Measurements from ENCODE around the gene KCNG2. TPM values are rescaled to one million over a fixed set of nuclear protein-coding genes. Genes with fewer than 3 reads are reported as not detected.

The KCNG2 gene
- total and polyA plus RNA-seq, 2 experiments from 2014 or later: 0.13 to 0.52 TPM

DNA sequence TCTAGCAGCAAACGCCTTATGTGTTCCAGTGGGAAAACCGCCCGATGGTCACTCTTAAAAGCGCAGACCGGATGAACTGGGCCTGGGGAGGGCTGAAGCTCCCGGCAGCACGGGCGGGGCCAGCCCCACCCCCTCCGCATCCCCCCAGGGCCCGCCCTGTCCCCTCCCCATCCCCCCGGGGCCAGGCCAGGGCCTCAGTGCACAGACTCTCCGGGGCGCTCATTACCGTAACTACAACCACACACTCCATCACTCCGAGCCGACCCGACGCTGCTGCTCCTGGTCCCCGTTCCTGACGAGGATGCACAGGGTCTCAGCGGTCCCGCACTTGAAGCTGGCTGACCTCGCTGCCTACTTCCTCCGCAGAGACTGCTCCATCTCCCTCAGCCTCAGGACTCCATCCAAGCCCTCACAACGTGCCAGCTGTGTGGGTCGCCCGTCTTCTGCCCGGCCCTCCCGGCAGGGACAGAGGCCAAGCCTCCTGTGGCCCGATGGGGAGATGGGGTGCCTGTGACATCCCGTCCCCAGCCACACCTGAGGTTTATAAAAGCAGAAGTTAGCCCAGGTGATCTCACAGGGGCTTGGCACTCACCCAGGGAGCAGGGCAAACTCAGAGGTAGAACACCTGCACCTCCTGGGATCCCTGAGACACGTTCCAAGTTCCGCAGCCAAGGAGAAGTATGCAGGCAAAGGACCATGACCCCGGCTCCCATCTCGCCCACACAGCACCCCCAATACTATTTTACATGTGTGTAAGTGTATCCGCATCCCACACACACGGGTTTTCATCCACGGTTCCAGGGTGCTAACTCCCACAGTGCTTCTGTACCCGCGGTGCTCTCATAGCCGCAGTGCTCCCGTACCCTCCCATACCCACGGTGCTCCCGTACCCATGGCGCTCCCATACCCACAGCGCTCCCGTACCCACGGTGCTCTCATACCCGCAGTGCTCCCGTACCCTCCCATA lies 117.7 kb downstream of the KCNG2 start:
- no peak overlapping the region for H3K27ac Mint-ChIP-seq
- peaks cover 3% of the 10 kb centered on the region; the same call in 2 of the 3 replicates for H3K36me3 Mint-ChIP-seq (ENCODE audit: low read depth)
- peaks cover 17% of the 10 kb centered on the region for H3K4me1 Mint-ChIP-seq
- no peak overlapping the region for H2AFZ ChIP-seq
- no peak overlapping the region for H3K4me3 ChIP-seq
- TF ChIP-seq NANOG (IDR thresholded peaks at IDR 0.05; ENCODE audit: borderline replicate concordance) (no peak), CREB1 (CRISPR knock-in tag; IDR thresholded peaks at IDR 0.05; ENCODE audit: low read depth) (no peak), EZH2phosphoT487 (IDR thresholded peaks at IDR 0.05; ENCODE audit: unreplicated experiment) (no peak), STAT1 (IDR thresholded peaks at IDR 0.05; ENCODE audit: unreplicated experiment) (no peak), EZH2 (IDR thresholded peaks at IDR 0.05; ENCODE audit: low read depth, unreplicated experiment) (no peak), ZNF331 (CRISPR knock-in tag; IDR thresholded peaks at IDR 0.05; ENCODE audit: low read depth) (no peak), POLR2AphosphoS5 (IDR thresholded peaks at IDR 0.05; ENCODE audit: low read depth) (no peak), ZNF114 (CRISPR knock-in tag; IDR thresholded peaks at IDR 0.05) (no peak), JUNB (IDR thresholded peaks at IDR 0.05; ENCODE audit: unreplicated experiment) (no peak)
- TF ChIP-seq, protein P1, sequence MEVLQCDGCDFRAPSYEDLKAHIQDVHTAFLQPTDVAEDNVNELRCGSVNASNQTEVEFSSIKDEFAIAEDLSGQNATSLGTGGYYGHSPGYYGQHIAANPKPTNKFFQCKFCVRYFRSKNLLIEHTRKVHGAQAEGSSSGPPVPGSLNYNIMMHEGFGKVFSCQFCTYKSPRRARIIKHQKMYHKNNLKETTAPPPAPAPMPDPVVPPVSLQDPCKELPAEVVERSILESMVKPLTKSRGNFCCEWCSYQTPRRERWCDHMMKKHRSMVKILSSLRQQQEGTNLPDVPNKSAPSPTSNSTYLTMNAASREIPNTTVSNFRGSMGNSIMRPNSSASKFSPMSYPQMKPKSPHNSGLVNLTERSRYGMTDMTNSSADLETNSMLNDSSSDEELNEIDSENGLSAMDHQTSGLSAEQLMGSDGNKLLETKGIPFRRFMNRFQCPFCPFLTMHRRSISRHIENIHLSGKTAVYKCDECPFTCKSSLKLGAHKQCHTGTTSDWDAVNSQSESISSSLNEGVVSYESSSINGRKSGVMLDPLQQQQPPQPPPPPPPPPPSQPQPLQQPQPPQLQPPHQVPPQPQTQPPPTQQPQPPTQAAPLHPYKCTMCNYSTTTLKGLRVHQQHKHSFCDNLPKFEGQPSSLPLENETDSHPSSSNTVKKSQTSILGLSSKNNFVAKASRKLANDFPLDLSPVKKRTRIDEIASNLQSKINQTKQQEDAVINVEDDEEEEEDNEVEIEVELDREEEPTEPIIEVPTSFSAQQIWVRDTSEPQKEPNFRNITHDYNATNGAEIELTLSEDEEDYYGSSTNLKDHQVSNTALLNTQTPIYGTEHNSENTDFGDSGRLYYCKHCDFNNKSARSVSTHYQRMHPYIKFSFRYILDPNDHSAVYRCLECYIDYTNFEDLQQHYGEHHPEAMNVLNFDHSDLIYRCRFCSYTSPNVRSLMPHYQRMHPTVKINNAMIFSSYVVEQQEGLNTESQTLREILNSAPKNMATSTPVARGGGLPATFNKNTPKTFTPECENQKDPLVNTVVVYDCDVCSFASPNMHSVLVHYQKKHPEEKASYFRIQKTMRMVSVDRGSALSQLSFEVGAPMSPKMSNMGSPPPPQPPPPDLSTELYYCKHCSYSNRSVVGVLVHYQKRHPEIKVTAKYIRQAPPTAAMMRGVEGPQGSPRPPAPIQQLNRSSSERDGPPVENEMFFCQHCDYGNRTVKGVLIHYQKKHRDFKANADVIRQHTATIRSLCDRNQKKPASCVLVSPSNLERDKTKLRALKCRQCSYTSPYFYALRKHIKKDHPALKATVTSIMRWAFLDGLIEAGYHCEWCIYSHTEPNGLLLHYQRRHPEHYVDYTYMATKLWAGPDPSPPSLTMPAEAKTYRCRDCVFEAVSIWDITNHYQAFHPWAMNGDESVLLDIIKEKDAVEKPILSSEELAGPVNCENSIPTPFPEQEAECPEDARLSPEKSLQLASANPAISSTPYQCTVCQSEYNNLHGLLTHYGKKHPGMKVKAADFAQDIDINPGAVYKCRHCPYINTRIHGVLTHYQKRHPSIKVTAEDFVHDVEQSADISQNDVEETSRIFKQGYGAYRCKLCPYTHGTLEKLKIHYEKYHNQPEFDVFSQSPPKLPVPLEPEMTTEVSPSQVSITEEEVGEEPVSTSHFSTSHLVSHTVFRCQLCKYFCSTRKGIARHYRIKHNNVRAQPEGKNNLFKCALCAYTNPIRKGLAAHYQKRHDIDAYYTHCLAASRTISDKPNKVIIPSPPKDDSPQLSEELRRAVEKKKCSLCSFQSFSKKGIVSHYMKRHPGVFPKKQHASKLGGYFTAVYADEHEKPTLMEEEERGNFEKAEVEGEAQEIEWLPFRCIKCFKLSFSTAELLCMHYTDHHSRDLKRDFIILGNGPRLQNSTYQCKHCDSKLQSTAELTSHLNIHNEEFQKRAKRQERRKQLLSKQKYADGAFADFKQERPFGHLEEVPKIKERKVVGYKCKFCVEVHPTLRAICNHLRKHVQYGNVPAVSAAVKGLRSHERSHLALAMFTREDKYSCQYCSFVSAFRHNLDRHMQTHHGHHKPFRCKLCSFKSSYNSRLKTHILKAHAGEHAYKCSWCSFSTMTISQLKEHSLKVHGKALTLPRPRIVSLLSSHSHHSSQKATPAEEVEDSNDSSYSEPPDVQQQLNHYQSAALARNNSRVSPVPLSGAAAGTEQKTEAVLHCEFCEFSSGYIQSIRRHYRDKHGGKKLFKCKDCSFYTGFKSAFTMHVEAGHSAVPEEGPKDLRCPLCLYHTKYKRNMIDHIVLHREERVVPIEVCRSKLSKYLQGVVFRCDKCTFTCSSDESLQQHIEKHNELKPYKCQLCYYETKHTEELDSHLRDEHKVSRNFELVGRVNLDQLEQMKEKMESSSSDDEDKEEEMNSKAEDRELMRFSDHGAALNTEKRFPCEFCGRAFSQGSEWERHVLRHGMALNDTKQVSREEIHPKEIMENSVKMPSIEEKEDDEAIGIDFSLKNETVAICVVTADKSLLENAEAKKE (CRISPR knock-in tag; IDR thresholded peaks at IDR 0.05): no peak
- TF ChIP-seq, protein P2, sequence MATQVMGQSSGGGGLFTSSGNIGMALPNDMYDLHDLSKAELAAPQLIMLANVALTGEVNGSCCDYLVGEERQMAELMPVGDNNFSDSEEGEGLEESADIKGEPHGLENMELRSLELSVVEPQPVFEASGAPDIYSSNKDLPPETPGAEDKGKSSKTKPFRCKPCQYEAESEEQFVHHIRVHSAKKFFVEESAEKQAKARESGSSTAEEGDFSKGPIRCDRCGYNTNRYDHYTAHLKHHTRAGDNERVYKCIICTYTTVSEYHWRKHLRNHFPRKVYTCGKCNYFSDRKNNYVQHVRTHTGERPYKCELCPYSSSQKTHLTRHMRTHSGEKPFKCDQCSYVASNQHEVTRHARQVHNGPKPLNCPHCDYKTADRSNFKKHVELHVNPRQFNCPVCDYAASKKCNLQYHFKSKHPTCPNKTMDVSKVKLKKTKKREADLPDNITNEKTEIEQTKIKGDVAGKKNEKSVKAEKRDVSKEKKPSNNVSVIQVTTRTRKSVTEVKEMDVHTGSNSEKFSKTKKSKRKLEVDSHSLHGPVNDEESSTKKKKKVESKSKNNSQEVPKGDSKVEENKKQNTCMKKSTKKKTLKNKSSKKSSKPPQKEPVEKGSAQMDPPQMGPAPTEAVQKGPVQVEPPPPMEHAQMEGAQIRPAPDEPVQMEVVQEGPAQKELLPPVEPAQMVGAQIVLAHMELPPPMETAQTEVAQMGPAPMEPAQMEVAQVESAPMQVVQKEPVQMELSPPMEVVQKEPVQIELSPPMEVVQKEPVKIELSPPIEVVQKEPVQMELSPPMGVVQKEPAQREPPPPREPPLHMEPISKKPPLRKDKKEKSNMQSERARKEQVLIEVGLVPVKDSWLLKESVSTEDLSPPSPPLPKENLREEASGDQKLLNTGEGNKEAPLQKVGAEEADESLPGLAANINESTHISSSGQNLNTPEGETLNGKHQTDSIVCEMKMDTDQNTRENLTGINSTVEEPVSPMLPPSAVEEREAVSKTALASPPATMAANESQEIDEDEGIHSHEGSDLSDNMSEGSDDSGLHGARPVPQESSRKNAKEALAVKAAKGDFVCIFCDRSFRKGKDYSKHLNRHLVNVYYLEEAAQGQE (IDR thresholded peaks at IDR 0.05; ENCODE audit: unreplicated experiment): no peak
- TF ChIP-seq, protein P3, sequence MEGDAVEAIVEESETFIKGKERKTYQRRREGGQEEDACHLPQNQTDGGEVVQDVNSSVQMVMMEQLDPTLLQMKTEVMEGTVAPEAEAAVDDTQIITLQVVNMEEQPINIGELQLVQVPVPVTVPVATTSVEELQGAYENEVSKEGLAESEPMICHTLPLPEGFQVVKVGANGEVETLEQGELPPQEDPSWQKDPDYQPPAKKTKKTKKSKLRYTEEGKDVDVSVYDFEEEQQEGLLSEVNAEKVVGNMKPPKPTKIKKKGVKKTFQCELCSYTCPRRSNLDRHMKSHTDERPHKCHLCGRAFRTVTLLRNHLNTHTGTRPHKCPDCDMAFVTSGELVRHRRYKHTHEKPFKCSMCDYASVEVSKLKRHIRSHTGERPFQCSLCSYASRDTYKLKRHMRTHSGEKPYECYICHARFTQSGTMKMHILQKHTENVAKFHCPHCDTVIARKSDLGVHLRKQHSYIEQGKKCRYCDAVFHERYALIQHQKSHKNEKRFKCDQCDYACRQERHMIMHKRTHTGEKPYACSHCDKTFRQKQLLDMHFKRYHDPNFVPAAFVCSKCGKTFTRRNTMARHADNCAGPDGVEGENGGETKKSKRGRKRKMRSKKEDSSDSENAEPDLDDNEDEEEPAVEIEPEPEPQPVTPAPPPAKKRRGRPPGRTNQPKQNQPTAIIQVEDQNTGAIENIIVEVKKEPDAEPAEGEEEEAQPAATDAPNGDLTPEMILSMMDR (conservative IDR thresholded peaks at IDR 0.05; ENCODE audit: low read depth in 2 of 2): no peak
- TF ChIP-seq, protein P4, sequence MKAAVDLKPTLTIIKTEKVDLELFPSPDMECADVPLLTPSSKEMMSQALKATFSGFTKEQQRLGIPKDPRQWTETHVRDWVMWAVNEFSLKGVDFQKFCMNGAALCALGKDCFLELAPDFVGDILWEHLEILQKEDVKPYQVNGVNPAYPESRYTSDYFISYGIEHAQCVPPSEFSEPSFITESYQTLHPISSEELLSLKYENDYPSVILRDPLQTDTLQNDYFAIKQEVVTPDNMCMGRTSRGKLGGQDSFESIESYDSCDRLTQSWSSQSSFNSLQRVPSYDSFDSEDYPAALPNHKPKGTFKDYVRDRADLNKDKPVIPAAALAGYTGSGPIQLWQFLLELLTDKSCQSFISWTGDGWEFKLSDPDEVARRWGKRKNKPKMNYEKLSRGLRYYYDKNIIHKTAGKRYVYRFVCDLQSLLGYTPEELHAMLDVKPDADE (IDR thresholded peaks at IDR 0.05): no peak
- H3K4me2 ChIP-seq: no peak overlapping the region
- H3K79me2 ChIP-seq (replicated peaks; ENCODE audit: insufficient read depth): no peaks in the 10 kb centered on the region
- no peaks in the 10 kb centered on the region for H3K36me3 ChIP-seq (ENCODE audit: insufficient read depth)
- peaks cover 16% of the 10 kb centered on the region for H3K27me3 Mint-ChIP-seq (ENCODE audit: insufficient read depth, low read depth, poor library complexity)
- H4K20me1 ChIP-seq (replicated peaks; ENCODE audit: insufficient read depth): no peaks in the 10 kb centered on the region
- H3K9me2 ChIP-seq (ENCODE audit: insufficient read depth): no peaks in the 10 kb centered on the region
- ATAC-seq: peak; percentile 37
- peaks cover 9% of the 10 kb centered on the region for H3K9me3 Mint-ChIP-seq
- H3K27ac ChIP-seq (ENCODE audit: low read depth): no peak overlapping the region
- H3K4me3 Mint-ChIP-seq: no peak overlapping the region
- H3F3A ChIP-seq (replicated peaks; ENCODE audit: low read depth): no peaks in the 10 kb centered on the region
- H3K27me3 ChIP-seq (ENCODE audit: insufficient read depth): no peaks in the 10 kb centered on the region
- DNase-seq (ENCODE audit: low spot score): peak; percentile 55
- H3K4me1 ChIP-seq (ENCODE audit: insufficient read depth): no peaks in the 10 kb centered on the region

All from GM23338 (cell line).